ENCODE measurements around the gene CEP70.

Gene CEP70, protein sequence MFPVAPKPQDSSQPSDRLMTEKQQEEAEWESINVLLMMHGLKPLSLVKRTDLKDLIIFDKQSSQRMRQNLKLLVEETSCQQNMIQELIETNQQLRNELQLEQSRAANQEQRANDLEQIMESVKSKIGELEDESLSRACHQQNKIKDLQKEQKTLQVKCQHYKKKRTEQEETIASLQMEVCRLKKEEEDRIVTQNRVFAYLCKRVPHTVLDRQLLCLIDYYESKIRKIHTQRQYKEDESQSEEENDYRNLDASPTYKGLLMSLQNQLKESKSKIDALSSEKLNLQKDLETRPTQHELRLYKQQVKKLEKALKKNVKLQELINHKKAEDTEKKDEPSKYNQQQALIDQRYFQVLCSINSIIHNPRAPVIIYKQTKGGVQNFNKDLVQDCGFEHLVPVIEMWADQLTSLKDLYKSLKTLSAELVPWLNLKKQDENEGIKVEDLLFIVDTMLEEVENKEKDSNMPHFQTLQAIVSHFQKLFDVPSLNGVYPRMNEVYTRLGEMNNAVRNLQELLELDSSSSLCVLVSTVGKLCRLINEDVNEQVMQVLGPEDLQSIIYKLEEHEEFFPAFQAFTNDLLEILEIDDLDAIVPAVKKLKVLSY

DNA sequence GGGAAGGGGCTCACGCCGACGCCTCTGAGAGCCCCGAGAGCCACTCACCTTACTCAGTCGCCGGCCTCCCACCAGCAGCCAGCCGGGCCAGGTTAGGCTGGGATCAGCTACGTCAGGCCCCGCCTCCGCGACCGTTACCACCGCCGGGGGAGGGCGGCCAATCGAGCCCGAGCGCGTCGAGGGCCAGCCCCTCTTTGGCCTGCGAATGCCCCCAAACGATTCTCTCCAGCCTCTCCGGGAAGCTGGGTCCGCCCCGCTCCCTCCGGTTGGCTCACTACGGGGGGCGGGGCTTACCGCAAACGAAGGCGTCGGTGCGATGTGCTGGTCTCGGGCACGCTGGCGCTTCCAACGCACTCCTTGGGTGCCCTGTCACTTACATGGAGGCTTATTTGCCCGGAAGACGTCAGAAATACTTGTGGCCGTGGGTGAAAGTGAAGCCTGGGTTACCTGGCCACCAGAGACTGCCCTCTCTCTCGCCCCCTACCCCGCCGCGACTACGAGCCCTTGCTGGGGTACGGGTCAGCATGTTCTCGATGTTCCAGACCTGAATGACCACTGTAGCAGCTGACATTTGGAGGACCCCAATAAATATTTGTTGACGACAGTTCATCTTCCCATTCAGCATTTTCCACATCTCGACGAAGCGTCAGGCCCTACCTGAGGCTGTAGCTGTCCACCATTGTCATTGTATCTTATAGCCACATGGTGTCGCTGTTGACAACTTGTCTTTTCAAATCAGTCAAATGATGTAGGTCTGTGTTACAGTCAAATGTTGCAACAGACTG, at the start of gene CEP70:
TSS of gene CEP70 (minus strand) at position 111 of the 785 bp plus-strand sequence. CDS start 21,333 bp downstream, outside the sequence.
- Histone ChIP-seq H3K27ac (peak within 1 kb of the TSS; percentile 78 to 92), H3K9me3 (no peaks in the 10 kb centered on the region), H3K4me1 (peaks cover 0 to 16% (median 11%) of the 10 kb centered on the region in 4 donors), H3K27me3 (no peaks in the 10 kb centered on the region), H3K4me3 (peak within 1 kb of the TSS; percentile 56 to 86), H3K36me3 (peaks cover 0 to 4% (median 4%) of the 10 kb centered on the region in 3 donors)
- peak; percentile 93 to 97 for DNase-seq
- TF ChIP-seq, protein P1, sequence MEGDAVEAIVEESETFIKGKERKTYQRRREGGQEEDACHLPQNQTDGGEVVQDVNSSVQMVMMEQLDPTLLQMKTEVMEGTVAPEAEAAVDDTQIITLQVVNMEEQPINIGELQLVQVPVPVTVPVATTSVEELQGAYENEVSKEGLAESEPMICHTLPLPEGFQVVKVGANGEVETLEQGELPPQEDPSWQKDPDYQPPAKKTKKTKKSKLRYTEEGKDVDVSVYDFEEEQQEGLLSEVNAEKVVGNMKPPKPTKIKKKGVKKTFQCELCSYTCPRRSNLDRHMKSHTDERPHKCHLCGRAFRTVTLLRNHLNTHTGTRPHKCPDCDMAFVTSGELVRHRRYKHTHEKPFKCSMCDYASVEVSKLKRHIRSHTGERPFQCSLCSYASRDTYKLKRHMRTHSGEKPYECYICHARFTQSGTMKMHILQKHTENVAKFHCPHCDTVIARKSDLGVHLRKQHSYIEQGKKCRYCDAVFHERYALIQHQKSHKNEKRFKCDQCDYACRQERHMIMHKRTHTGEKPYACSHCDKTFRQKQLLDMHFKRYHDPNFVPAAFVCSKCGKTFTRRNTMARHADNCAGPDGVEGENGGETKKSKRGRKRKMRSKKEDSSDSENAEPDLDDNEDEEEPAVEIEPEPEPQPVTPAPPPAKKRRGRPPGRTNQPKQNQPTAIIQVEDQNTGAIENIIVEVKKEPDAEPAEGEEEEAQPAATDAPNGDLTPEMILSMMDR (IDR thresholded peaks at IDR 0.05), result peak; percentile 88 to 94
- intact Hi-C loops (cut with DNase I; ENCODE audit: low total_unique reads), result loop anchor here (2.0 to 10.0 kb wide), 3 partner anchors 177 to 320 kb away; partner anchors contain the start of gene PIK3CB

DNA sequence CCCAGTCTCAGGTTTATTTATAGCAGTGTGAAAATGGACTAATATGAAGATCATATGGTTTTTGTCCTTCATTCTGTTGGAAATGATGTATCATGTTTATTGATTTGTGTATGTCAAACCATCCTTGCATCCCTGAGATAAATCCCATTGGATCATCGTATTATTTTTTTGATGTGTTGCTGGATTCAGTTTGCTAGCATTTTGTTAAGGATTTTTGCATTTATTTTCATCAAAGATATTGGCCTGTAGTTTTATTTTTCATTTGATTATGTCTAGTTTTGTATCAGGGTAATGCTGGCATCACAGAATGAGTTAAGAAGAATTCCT, 48.8 kb upstream of the CEP70 start:
- TF ChIP-seq, protein P1 (IDR thresholded peaks at IDR 0.05), result no peak
- peaks cover 0 to 57% (median 38%) of the 10 kb centered on the region in 3 donors for H3K9me3 ChIP-seq
- peaks cover 0 to 4% (median 0%) of the 10 kb centered on the region in 3 donors for H3K36me3 ChIP-seq
- no peak overlapping the region for H3K4me3 ChIP-seq
- H3K27ac ChIP-seq, result no peak overlapping the region
- intact Hi-C loops (cut with DNase I; ENCODE audit: low total_unique reads), result no loop called here
- H3K4me1 ChIP-seq, result no peaks in the 10 kb centered on the region
- H3K27me3 ChIP-seq, result no peaks in the 10 kb centered on the region
- DNase-seq, result no peak

- no peak overlapping the region for H3K4me3 ChIP-seq
- peaks cover 0 to 57% (median 38%) of the 10 kb centered on the region in 3 donors for H3K9me3 ChIP-seq
- H3K27me3 ChIP-seq, result no peaks in the 10 kb centered on the region
- H3K4me1 ChIP-seq, result no peaks in the 10 kb centered on the region
- no peak for DNase-seq
- peaks cover 0 to 4% (median 0%) of the 10 kb centered on the region in 3 donors for H3K36me3 ChIP-seq
- H3K27ac ChIP-seq, result no peak overlapping the region
- intact Hi-C loops (cut with DNase I; ENCODE audit: low total_unique reads), result no loop called here
- TF ChIP-seq, protein P1 (IDR thresholded peaks at IDR 0.05), result no peak
Measured at GRCh38 chr3:138642226-138642926, 48.3 kb upstream of the CEP70 start.

GRCh38 chr3:138640537-138640936, 46.5 kb upstream of the CEP70 start:
- intact Hi-C loops (cut with DNase I; ENCODE audit: low total_unique reads), result no loop called here
- TF ChIP-seq, protein P1 (IDR thresholded peaks at IDR 0.05), result no peak
- no peak for DNase-seq

DNA sequence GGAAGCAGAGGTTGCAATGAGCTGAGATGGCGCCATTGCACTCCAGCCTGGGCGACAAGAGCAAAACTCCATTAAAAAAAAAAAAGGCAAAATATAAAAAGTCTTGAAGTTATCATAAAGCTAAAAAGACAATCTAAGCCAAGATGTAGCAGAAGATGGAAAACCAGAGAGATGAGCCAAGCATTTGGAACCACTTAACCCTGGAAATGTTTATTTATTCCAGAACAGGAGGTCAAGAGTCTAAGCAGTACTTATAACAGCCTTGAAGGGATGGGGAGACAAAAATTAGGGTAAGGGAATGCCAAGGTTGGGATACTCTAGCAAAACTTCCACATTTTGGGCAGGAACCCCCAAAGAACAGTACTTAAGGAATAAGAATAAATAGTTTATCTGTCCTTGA, 44.6 kb upstream of the CEP70 start:
- Histone ChIP-seq H3K27ac (no peak overlapping the region), H3K4me1 (no peaks in the 10 kb centered on the region), H3K27me3 (no peaks in the 10 kb centered on the region), H3K4me3 (no peak overlapping the region), H3K36me3 (peaks cover 0 to 6% (median 4%) of the 10 kb centered on the region in 3 donors), H3K9me3 (peaks cover 0 to 25% (median 15%) of the 10 kb centered on the region in 3 donors)
- intact Hi-C loops (cut with DNase I; ENCODE audit: low total_unique reads), result no loop called here
- no peak for DNase-seq
- TF ChIP-seq, protein P1 (IDR thresholded peaks at IDR 0.05), result no peak

More at GRCh38 chr3:138640537-138640936, 46.5 kb upstream of the CEP70 start:
- Histone ChIP-seq H3K4me1 (no peaks in the 10 kb centered on the region), H3K9me3 (peaks cover 0 to 43% (median 29%) of the 10 kb centered on the region in 3 donors), H3K27ac (no peak overlapping the region), H3K27me3 (no peaks in the 10 kb centered on the region), H3K4me3 (no peak overlapping the region), H3K36me3 (peaks cover 0 to 4% (median 0%) of the 10 kb centered on the region in 3 donors)
